ENCODE data around the gene TMED1. TPM values are rescaled to one million over a fixed set of nuclear protein-coding genes. Genes with fewer than 3 reads are reported as not detected.

The TMED1 gene
- 10 to 100 TPM; 14.4 to 34.9 (median 26.5) TPM for total RNA-seq

- 1 to 2% methylated on average over 47 to 48 of the region's 50 CpGs for WGBS, 2 donors
- TF ChIP-seq, protein P1, sequence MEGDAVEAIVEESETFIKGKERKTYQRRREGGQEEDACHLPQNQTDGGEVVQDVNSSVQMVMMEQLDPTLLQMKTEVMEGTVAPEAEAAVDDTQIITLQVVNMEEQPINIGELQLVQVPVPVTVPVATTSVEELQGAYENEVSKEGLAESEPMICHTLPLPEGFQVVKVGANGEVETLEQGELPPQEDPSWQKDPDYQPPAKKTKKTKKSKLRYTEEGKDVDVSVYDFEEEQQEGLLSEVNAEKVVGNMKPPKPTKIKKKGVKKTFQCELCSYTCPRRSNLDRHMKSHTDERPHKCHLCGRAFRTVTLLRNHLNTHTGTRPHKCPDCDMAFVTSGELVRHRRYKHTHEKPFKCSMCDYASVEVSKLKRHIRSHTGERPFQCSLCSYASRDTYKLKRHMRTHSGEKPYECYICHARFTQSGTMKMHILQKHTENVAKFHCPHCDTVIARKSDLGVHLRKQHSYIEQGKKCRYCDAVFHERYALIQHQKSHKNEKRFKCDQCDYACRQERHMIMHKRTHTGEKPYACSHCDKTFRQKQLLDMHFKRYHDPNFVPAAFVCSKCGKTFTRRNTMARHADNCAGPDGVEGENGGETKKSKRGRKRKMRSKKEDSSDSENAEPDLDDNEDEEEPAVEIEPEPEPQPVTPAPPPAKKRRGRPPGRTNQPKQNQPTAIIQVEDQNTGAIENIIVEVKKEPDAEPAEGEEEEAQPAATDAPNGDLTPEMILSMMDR (IDR thresholded peaks at IDR 0.05) = no peak
- intact Hi-C loops (cut with DNase I; ENCODE audit: low total_unique reads) = no loop called here
Observed at GRCh38 chr19:10835754-10836478, at the start of gene TMED1. Gene TMED1 (minus strand): TSS chr19:10836212. CDS start chr19:10836191, 21 bp downstream.

GRCh38 chr19:10885201-10886169 is 49.5 kb upstream of the TMED1 start:
- DNase-seq (ENCODE audit: low spot score in 2 of 2) = no peak
- TF ChIP-seq POLR2A (IDR thresholded peaks at IDR 0.05) = no peak
- intact Hi-C loops (cut with DNase I; ENCODE audit: low total_unique reads) = no loop called here
- no peak overlapping the region for H3K4me3 ChIP-seq (ENCODE audit: low read depth, poor library complexity, severe bottlenecking)
- 59 to 64% methylated on average over 20 of the region's 20 CpGs for WGBS, 2 donors

More at GRCh38 chr19:10835754-10836478, at the start of gene TMED1:
- peak within 1 kb of the TSS; percentile 64 for H3K4me3 ChIP-seq (ENCODE audit: low read depth, poor library complexity, severe bottlenecking)
- DNase-seq (ENCODE audit: low spot score in 2 of 2) = peak; percentile 100

DNA sequence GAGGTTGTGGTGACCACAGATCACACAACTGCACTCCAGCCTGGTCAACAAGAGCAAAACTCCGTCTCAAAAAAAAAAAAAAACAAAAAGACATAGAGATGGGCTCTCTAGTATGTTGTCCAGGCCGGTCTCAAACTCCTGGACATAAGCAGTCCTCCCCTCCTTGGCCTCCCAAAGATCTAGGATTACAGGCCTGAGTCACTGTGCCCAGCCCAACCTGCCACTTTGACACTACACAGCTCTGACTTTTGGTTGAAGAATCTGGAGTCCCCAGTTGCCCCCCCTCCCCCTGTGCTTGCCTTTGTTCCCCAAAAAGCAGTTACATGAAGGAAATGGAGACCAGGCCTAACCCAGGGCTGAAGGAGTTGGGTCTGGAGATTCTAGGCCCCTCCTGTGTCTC is 48.3 kb upstream of the TMED1 start:
- no peak for TF ChIP-seq POLR2A (IDR thresholded peaks at IDR 0.05)
- TF ChIP-seq, protein P1 (IDR thresholded peaks at IDR 0.05) = no peak
- WGBS, 2 donors = 63 to 77% methylated on average over 2 of the region's 2 CpGs
- intact Hi-C loops (cut with DNase I; ENCODE audit: low total_unique reads) = no loop called here
- no peak overlapping the region for H3K4me3 ChIP-seq (ENCODE audit: low read depth, poor library complexity, severe bottlenecking)
- DNase-seq (ENCODE audit: low spot score in 2 of 2) = no peak

- WGBS, 2 donors = 82 to 85% methylated on average over 9 of the region's 9 CpGs
- intact Hi-C loops (cut with DNase I; ENCODE audit: low total_unique reads) = no loop called here
- no peak for DNase-seq (ENCODE audit: low spot score in 2 of 2)
- TF ChIP-seq POLR2A (IDR thresholded peaks at IDR 0.05) = no peak
- TF ChIP-seq, protein P1 (IDR thresholded peaks at IDR 0.05) = no peak
- H3K4me3 ChIP-seq (ENCODE audit: low read depth, poor library complexity, severe bottlenecking) = no peak overlapping the region
Observed at GRCh38 chr19:10882108-10882457, 46.1 kb upstream of the TMED1 start.

- no peak for DNase-seq (ENCODE audit: low spot score in 2 of 2)
- WGBS, 2 donors = 75 to 83% methylated on average over 14 of the region's 14 CpGs
- intact Hi-C loops (cut with DNase I; ENCODE audit: low total_unique reads) = no loop called here
- no peak overlapping the region for H3K4me3 ChIP-seq (ENCODE audit: low read depth, poor library complexity, severe bottlenecking)
- TF ChIP-seq POLR2A (IDR thresholded peaks at IDR 0.05) = no peak
- TF ChIP-seq, protein P1 (IDR thresholded peaks at IDR 0.05) = no peak
Observed at GRCh38 chr19:10881403-10882107, 45.5 kb upstream of the TMED1 start.

Data from lower leg skin (tissue), 4 donors.